HG03354 (cell line): Measurements from ENCODE around the gene MTFR1L.
A peak's percentile ranks its signal among the peaks of the same experiment; 100 is the strongest.

Experiments used
- ATAC-seq: cut with Tn5 transposase; IDR thresholded peaks from one replicate; pipeline ENCODE4 v1.9.1; 2021; ENCODE audit warnings: mild to moderate bottlenecking; ENCODE audit not compliant: unreplicated experiment, poor library complexity, severe bottlenecking

The MTFR1L gene

GRCh38 chr1:25819491-25820246 is at the start of gene MTFR1L:
Gene MTFR1L (plus strand): TSS chr1:25819954. CDS start chr1:25823105, 3,151 bp downstream.
- ATAC-seq = peak; percentile 91

DNA sequence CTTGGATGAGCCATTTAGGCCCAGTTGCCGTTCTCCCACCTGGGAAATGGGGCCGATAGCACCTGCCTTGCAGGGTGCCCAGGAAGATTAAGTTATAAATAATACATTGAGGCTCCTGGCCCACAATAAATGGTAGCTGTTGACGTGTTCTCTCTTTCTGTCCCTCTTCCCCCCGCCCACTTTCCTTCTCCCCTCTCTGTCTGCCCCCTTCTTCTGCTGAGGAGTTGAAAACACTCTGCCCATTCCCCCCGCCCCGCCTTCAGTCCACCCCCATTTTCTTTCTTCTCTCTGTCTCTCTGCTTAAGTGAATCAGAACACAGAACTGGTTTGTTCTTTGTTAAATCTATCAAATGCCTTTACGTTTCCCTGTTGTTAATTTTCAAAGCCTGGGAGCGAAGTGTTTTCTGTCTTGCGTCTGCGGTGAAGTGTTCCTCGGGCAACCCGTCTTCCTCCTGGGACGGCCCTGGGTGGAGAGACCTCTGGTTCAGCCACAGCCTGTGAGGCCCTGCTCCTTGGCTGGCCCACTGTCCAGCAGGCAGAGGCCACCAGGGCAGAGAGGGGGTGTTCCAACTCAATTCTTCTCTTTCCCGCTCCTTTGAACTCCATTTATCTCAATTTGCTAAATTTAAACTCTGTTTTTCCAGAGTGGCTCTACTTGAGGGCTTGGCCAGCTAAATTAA is 49.1 kb upstream of the MTFR1L start:
- no peak for ATAC-seq

GRCh38 chr1:25771221-25772114 is 48.3 kb upstream of the MTFR1L start:
- no peak for ATAC-seq

- no peak for ATAC-seq
Measured at GRCh38 chr1:25772164-25772563, 47.6 kb upstream of the MTFR1L start.

GRCh38 chr1:25772692-25773245 is 47.0 kb upstream of the MTFR1L start:
- ATAC-seq = no peak

DNA sequence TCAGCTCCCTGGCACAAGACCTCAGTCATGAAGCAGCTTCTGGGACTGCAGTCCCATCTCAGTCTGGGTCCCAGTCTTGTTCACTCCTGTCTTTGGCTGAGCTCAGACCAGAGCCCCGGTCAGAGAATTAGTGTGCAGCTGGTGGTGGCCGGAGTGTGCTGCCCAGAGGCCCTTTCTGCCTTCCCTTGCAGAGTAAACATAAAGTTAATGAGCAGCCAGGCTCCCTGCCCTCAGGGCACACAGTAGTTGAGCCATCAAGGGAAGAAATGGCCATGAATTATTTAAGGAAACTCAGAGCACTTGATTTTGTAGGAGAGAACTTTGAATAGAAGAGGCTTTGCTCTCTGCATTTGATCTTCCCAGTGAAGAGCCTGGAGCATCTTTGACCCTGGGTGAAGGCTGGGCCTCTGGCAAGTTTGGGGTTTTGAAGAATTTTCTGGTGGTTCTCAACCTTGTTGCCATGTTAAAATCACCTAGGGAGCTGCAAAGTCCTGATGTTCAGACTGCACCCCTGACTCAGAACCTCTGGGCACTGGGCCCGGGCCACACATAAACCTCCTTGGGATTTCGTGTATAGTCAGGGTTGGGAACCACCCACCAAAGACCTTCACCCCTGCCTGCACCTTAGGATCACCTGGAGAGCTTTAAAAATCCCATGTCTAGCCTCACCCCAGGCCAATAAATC is 46.2 kb upstream of the MTFR1L start:
- ATAC-seq = no peak

- ATAC-seq = no peak
Measured at GRCh38 chr1:25774206-25774803, 45.4 kb upstream of the MTFR1L start.

- peak; percentile 67 for ATAC-seq
Measured at GRCh38 chr1:25774921-25775771, 44.6 kb upstream of the MTFR1L start.

- ATAC-seq = no peak
Measured at GRCh38 chr1:25779388-25779787, 40.4 kb upstream of the MTFR1L start.

GRCh38 chr1:25779894-25780293 is 39.9 kb upstream of the MTFR1L start:
- ATAC-seq = no peak

GRCh38 chr1:25780318-25781129 is 39.2 kb upstream of the MTFR1L start:
- no peak for ATAC-seq

GRCh38 chr1:25781130-25781433 is 38.7 kb upstream of the MTFR1L start:
- ATAC-seq = no peak

- no peak for ATAC-seq
Measured at GRCh38 chr1:25782608-25783201, 37.0 kb upstream of the MTFR1L start.

GRCh38 chr1:25784575-25785051 is 35.1 kb upstream of the MTFR1L start:
- no peak for ATAC-seq

DNA sequence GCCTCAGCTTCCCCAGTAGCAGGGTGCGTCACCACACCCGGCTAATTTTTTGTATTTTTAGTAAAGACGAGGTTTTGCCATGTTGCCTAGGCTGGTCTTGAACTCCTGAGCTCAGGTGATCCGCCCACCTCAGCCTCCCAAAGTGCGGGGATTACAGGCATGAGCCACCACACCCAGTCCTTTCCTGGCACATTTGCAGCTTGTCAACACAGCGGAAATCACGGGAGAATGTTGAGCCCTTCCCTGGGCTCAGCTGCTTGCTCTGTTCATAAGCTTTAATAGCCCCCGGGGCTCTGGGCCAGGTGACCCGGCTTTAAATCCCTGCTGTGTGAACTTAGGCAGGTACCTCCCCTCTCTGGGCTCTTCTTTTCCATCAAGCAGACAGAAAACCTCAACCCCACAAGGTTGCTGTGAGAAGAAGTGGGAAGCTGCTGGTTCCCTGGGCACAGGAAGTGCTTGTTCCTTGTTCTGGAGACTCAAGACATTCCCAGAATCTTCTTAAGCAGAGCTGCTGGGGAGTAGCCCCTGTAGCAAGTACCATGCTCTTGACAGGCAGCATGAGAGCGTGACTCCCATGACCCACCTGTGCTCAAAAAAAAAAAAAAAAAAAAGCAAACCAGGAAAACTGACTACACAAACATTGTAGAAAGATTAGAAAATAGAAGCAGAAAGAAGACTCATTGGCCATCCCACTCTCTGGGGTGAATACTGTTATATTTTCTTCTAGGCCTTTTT is 34.3 kb upstream of the MTFR1L start:
- ATAC-seq = no peak
